HepG2 (cell line): ENCODE results near the gene RAB36. TPM values are rescaled to one million over a fixed set of nuclear protein-coding genes. Genes with fewer than 3 reads are reported as not detected.
A peak's percentile ranks its signal among the peaks of the same experiment; 100 is the strongest.

Experiments
- ATAC-seq: fragments of 200-7000 bp; cut with Tn5 transposase; 3 replicates; pipeline ENCODE4 v1.9.1; 2020; ENCODE audit warnings: mild to moderate bottlenecking, moderate library complexity
- BruUV-seq: library from RNA; stranded (reverse); fragments of 400-500 nt; replicated peaks from 2 replicates; lab custom pipeline; 2021; lab: Mats Ljungman, UMichigan
- CTCF ChIA-PET: fragments of 300-600 bp; formaldehyde crosslinking; extraction: SDS; loops from one replicate; lab custom pipeline; 2021; ENCODE audit warnings: low total read pairs, inconsistent platforms, low intra/inter-chr PET ratio; lab: Yijun Ruan, JAX
- POLR2A ChIA-PET: fragments of 350-600 bp; sonication (Branson Sonifier 250); formaldehyde crosslinking; loops from one replicate; lab custom pipeline; 2020; ENCODE audit warnings: antibody characterized with exemption, inconsistent platforms; lab: Yijun Ruan, JAX
- DNase-seq: peaks from one replicate; pipeline ENCODE4 v3.0.0-alpha.2; 2015; ENCODE audit warnings: low spot score
- FAIRE-seq: peaks from 3 replicates; lab custom pipeline; 2011; peaks lifted over from hg19 to GRCh38; lab: Jason Lieb, UNC
- H2AFZ ChIP-seq: one replicate; pipeline ENCODE4 v1.6.1; 2011; ENCODE audit warnings: low read length, inconsistent platforms
- H3K27ac ChIP-seq: fragments of 300-600 bp; 3 replicates; pipeline ENCODE4 v1.8.0; 2011; ENCODE audit warnings: mixed run types, mild to moderate bottlenecking, mixed read lengths, low read length, inconsistent platforms; ENCODE audit not compliant: insufficient read depth; ENCODE audit errors: extremely low read length
- H3K27me3 ChIP-seq, 2 experiments: fragments of 200-600 bp in 1 of 2; 2 replicates in 1 of 2; 3 replicates in 1 of 2; pipeline versions ENCODE4 v1.6.0 to v1.8.0; 2011; ENCODE audit warnings: low read length in 2 of 2, mild to moderate bottlenecking in 2 of 2, moderate library complexity in 2 of 2, inconsistent platforms in 1 of 2; ENCODE audit not compliant: insufficient read depth in 2 of 2, control insufficient read depth in 1 of 2
- H3K36me3 ChIP-seq, 2 experiments: fragments of 200-600 bp in 1 of 2; replicated peaks in 1 of 2; 2 replicates in 1 of 2; 3 replicates in 1 of 2; pipeline versions ENCODE4 v1.5.1 to v1.8.0; 2011; ENCODE audit warnings: low read length in 2 of 2, inconsistent platforms in 1 of 2; ENCODE audit not compliant: insufficient read depth in 2 of 2, control insufficient read depth in 1 of 2
- H3K4me1 ChIP-seq: 2 replicates; pipeline ENCODE4 v1.5.1; 2012; ENCODE audit warnings: low read length, inconsistent platforms; ENCODE audit not compliant: insufficient read depth
- H3K4me2 ChIP-seq: 2 replicates; pipeline ENCODE4 v1.6.0; 2011; ENCODE audit warnings: low read depth, low read length, inconsistent platforms
- H3K4me3 ChIP-seq, 3 experiments: fragments of 200-600 bp in 1 of 3; sonication (generic), shearing (Covaris generic) in 1 of 3; replicated peaks in 1 of 3; 2 replicates each; pipeline ENCODE4 v1.5.1; 2011 to 2016; ENCODE audit warnings: low read length in 3 of 3, inconsistent platforms in 2 of 3, low read depth in 2 of 3, mild to moderate bottlenecking in 2 of 3, control low read depth in 1 of 3, mixed read lengths in 1 of 3; ENCODE audit not compliant: insufficient read depth in 1 of 3
- H3K79me2 ChIP-seq: one replicate; pipeline ENCODE4 v1.6.1; 2011; ENCODE audit warnings: low read length, inconsistent platforms; ENCODE audit not compliant: insufficient read depth
- H3K9ac ChIP-seq: 2 replicates; pipeline ENCODE4 v1.6.0; 2011; ENCODE audit warnings: mild to moderate bottlenecking, low read depth, low read length, inconsistent platforms; ENCODE audit not compliant: insufficient read depth
- H3K9me3 ChIP-seq: 2 replicates; pipeline ENCODE4 v1.5.1; 2012; ENCODE audit warnings: mild to moderate bottlenecking, low read length
- H4K20me1 ChIP-seq: 2 replicates; pipeline ENCODE4 v1.6.0; 2011; ENCODE audit warnings: inconsistent platforms, mild to moderate bottlenecking, low read length, moderate library complexity; ENCODE audit not compliant: insufficient read depth
- AKAP8 ChIP-seq: sonication (generic); formaldehyde crosslinking; IDR thresholded peaks from 2 replicates; pipeline ENCODE4 v1.5.1; 2020; ENCODE audit warnings: mild to moderate bottlenecking, missing genetic modification reagents
- ARNT ChIP-seq: fragments of 450-650 bp; IDR thresholded peaks from 2 replicates; pipeline ENCODE4 v1.6.1; 2017
- ARNT2 ChIP-seq: sonication (generic); formaldehyde crosslinking; IDR thresholded peaks from 2 replicates; pipeline ENCODE4 v1.8.0; 2022; ENCODE audit warnings: mild to moderate bottlenecking, low read depth, missing genetic modification reagents, moderate library complexity
- ARNTL ChIP-seq: sonication (generic); formaldehyde crosslinking; IDR thresholded peaks from 2 replicates; pipeline ENCODE4 v1.4.0; 2020; ENCODE audit warnings: mild to moderate bottlenecking, missing genetic modification reagents
- ELF3 ChIP-seq: IDR thresholded peaks from 2 replicates; pipeline ENCODE4 v1.6.1; 2016; ENCODE audit warnings: missing genetic modification reagents, missing compliant biosample characterization
- EZH2 ChIP-seq: conservative IDR thresholded peaks from 2 replicates; pipeline ENCODE4 v1.6.1; 2012; ENCODE audit warnings: mild to moderate bottlenecking, low read depth, low read length, moderate library complexity
- HOXA7 ChIP-seq: sonication (generic); formaldehyde crosslinking; IDR thresholded peaks from 2 replicates; pipeline ENCODE4 v1.8.1; 2022; ENCODE audit warnings: mild to moderate bottlenecking, missing genetic modification reagents, moderate library complexity
- KDM2A ChIP-seq: sonication (generic); formaldehyde crosslinking; IDR thresholded peaks from 2 replicates; pipeline ENCODE4 v1.4.0; 2020; ENCODE audit warnings: low read depth, missing genetic modification reagents, borderline replicate concordance
- LCORL ChIP-seq, 2 experiments: fragments of 450-650 bp in 1 of 2; sonication (generic) in 1 of 2; formaldehyde crosslinking in 1 of 2; IDR thresholded peaks; 2 replicates each; pipeline versions ENCODE4 v1.5.0 to v1.6.1; 2017 to 2020; ENCODE audit warnings: antibody characterized with exemption in 1 of 2, missing genetic modification reagents in 1 of 2
- MIER3 ChIP-seq: IDR thresholded peaks from 2 replicates; pipeline ENCODE4 v1.6.1; 2016; ENCODE audit warnings: missing compliant biosample characterization, borderline replicate concordance
- NONO ChIP-seq, 2 experiments: fragments of 450-650 bp in 1 of 2; sonication (generic) in 1 of 2; formaldehyde crosslinking in 1 of 2; IDR thresholded peaks in 1 of 2; conservative IDR thresholded peaks in 1 of 2; 2 replicates each; pipeline versions ENCODE4 v1.6.1 to v1.8.0; 2017 to 2022; ENCODE audit warnings: mild to moderate bottlenecking in 1 of 2, missing genetic modification reagents in 1 of 2, moderate library complexity in 1 of 2
- RFXANK ChIP-seq: IDR thresholded peaks from 2 replicates; pipeline ENCODE4 v1.6.1; 2016
- ZFP91 ChIP-seq: sonication (generic); formaldehyde crosslinking; IDR thresholded peaks from 2 replicates; pipeline ENCODE4 v1.9.0; 2022; ENCODE audit warnings: missing genetic modification reagents, mild to moderate bottlenecking, borderline replicate concordance
- ZKSCAN5 ChIP-seq: sonication (generic); formaldehyde crosslinking; IDR thresholded peaks from 2 replicates; pipeline ENCODE4 v1.5.1; 2020; ENCODE audit warnings: mild to moderate bottlenecking, missing genetic modification reagents
- ZNF292 ChIP-seq: sonication (generic); formaldehyde crosslinking; IDR thresholded peaks from 2 replicates; pipeline ENCODE4 v1.8.1; 2022; ENCODE audit warnings: mild to moderate bottlenecking, low read depth, missing genetic modification reagents, borderline replicate concordance
- ZNF510 ChIP-seq: sonication (generic); formaldehyde crosslinking; IDR thresholded peaks from 2 replicates; pipeline ENCODE4 v1.4.0; 2020; ENCODE audit warnings: low read depth, mild to moderate bottlenecking, missing genetic modification reagents
- WGBS: methylation state at CpG from one replicate; pipeline ENCODE4 v1.1.6; 2017; ENCODE audit warnings: low lambda C conversion rate; 5-methylcytosine and 5-hydroxymethylcytosine counted together
- in situ Hi-C: cut with HindIII; loops from 2 replicates; pipeline ENCODE4 v1.10.0; 2017; ENCODE audit warnings: low pct_unique_long_range_greater_than_20kb; ENCODE audit not compliant: extremely low pct_ligation_motif_present
- intact Hi-C: fragments of 100-400 bp; cut with micrococcal nuclease; formaldehyde crosslinking; loops from one replicate; pipeline ENCODE4 v1.10.0; 2022; ENCODE audit not compliant: unreplicated experiment
- polyA plus RNA-seq, 8 experiments: library from polyadenylated mRNA; depleted of rRNA in 3 of 8; stranded (reverse) in 7 of 8; unstranded in 1 of 8; fragments of >200 nt; fragmentation: Illumina TruSeq in 4 of 8; extraction: Trizol in 4 of 8; gene quantifications; 2 replicates each; pipeline versions ENCODE4 v1.2.1 to v1.2.3, GENCODE V29; 2011 to 2016; ENCODE audit warnings: low read depth in 4 of 8, missing spikeins in 1 of 8, mixed read lengths in 1 of 8; ENCODE audit not compliant: insufficient read depth in 1 of 8
- total RNA-seq, 5 experiments: library from RNA; depleted of rRNA; stranded (reverse); fragments of >200 nt; fragmentation: Illumina TruSeq; extraction: Trizol; gene quantifications; 2 replicates each; pipeline ENCODE4 v1.2.3, GENCODE V29; 2016; ENCODE audit warnings: low read depth in 1 of 5
- TF ChIP-seq, protein P1 (sequence below): sonication (generic); formaldehyde crosslinking; IDR thresholded peaks from 2 replicates; pipeline ENCODE4 v1.5.0; 2020; ENCODE audit warnings: missing genetic modification reagents, mild to moderate bottlenecking, borderline replicate concordance
- TF ChIP-seq, protein P2 (sequence below): sonication (generic); formaldehyde crosslinking; IDR thresholded peaks from 2 replicates; pipeline ENCODE4 v1.5.1; 2020; ENCODE audit warnings: mild to moderate bottlenecking, missing genetic modification reagents, borderline replicate concordance
- TF ChIP-seq, protein P3 (sequence below): sonication (generic); formaldehyde crosslinking; IDR thresholded peaks from 2 replicates; pipeline ENCODE4 v1.8.0; 2022; ENCODE audit warnings: missing genetic modification reagents, mild to moderate bottlenecking, borderline replicate concordance

The RAB36 gene
- total and polyA plus RNA-seq, 2 of the 13 experiments (the other 11 are each of a cell fraction or from before 2014, with no cell fraction given): 0.24 to 0.86 TPM

- Histone ChIP-seq H3K27me3 (no peaks in the 10 kb centered on the region; a peak in 1 of 5 replicates), H3K4me1 (peaks cover 77% of the 10 kb centered on the region), H4K20me1 (peaks cover 44% of the 10 kb centered on the region), H3K27ac (no peak overlapping the region), H3K9ac (peak overlapping the region; percentile 83), H3K36me3 (peaks cover 0 to 2% of the 10 kb centered on the region in 2 experiments; a peak in 3 of 5 replicates), H3K4me3 (peak overlapping the region; percentile 52 to 88 (median 83)), H3K9me3 (no peaks in the 10 kb centered on the region), H3K79me2 (peaks cover 60% of the 10 kb centered on the region), H2AFZ (no peak overlapping the region), H3K4me2 (peak overlapping the region; percentile 95)
- ChIA-PET CTCF (interaction anchor here (0.6 kb wide), 1 partner anchor 99 kb away, joined by 3 read pairs; no protein-coding TSS in a partner anchor), POLR2A (no interaction called here)
- DNase-seq (no peak), FAIRE-seq (peak; percentile 21), ATAC-seq (no peak)
- 12% methylated on average over 9 of the region's 12 CpGs for WGBS
- in situ Hi-C loops (loop anchor here (5.0 kb wide), 1 partner anchor 35 kb away; no protein-coding TSS in a partner anchor), intact Hi-C loops (no loop called here)
- BruUV-seq: TSS peak; percentile 56
- TF ChIP-seq ZKSCAN5 (no peak), RFXANK (CRISPR knock-in tag) (no peak), ZNF292 (0 out of 2 replicates have a peak, but pooled peaks have one; percentile 20), ELF3 (CRISPR knock-in tag) (no peak), LCORL (IDR thresholded peaks at IDR 0.05) (no peak), LCORL (CRISPR knock-in tag; IDR thresholded peaks at IDR 0.05) (no peak), ARNT2 (CRISPR knock-in tag) (no peak), EZH2 (no peak), MIER3 (peak; percentile 16; the same call in 1 of the 2 replicates), NONO (IDR thresholded peaks at IDR 0.05) (no peak), NONO (CRISPR knock-in tag; conservative IDR thresholded peaks at IDR 0.05) (no peak), ZNF510 (CRISPR knock-in tag) (no peak), AKAP8 (CRISPR knock-in tag) (no peak), ZFP91 (CRISPR knock-in tag) (no peak), HOXA7 (no peak), KDM2A (CRISPR knock-in tag) (0 out of 2 replicates have a peak, but pooled peaks have one; percentile 11), ARNT (no peak), ARNTL (no peak)
- TF ChIP-seq, protein P1, sequence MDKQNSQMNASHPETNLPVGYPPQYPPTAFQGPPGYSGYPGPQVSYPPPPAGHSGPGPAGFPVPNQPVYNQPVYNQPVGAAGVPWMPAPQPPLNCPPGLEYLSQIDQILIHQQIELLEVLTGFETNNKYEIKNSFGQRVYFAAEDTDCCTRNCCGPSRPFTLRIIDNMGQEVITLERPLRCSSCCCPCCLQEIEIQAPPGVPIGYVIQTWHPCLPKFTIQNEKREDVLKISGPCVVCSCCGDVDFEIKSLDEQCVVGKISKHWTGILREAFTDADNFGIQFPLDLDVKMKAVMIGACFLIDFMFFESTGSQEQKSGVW (CRISPR knock-in tag): no peak
- TF ChIP-seq, protein P2, sequence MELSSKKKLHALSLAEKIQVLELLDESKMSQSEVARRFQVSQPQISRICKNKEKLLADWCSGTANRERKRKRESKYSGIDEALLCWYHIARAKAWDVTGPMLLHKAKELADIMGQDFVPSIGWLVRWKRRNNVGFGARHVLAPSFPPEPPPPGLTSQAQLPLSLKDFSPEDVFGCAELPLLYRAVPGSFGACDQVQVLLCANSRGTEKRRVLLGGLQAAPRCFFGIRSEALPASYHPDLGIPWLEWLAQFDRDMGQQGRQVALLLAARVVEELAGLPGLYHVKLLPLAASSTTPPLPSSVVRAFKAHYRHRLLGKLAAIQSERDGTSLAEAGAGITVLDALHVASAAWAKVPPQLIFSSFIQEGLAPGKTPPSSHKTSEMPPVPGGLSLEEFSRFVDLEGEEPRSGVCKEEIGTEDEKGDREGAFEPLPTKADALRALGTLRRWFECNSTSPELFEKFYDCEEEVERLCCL (CRISPR knock-in tag): peak; percentile 33; the same call in 1 of the 2 replicates
- TF ChIP-seq, protein P3, sequence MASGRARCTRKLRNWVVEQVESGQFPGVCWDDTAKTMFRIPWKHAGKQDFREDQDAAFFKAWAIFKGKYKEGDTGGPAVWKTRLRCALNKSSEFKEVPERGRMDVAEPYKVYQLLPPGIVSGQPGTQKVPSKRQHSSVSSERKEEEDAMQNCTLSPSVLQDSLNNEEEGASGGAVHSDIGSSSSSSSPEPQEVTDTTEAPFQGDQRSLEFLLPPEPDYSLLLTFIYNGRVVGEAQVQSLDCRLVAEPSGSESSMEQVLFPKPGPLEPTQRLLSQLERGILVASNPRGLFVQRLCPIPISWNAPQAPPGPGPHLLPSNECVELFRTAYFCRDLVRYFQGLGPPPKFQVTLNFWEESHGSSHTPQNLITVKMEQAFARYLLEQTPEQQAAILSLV (CRISPR knock-in tag): 0 out of 2 replicates have a peak, but pooled peaks have one; percentile 30
Measured at GRCh38 chr22:23182309-23183060, 37.2 kb downstream of the RAB36 start.
